Right lung (tissue), 5 donors: ENCODE data around the gene KAT2A. TPM values are rescaled to one million over a fixed set of nuclear protein-coding genes. Genes with fewer than 3 reads are reported as not detected.
A peak's percentile ranks its signal among the peaks of the same experiment; 100 is the strongest.

ENCODE experiments used
- DNase-seq, 2 donors: peaks; one replicate each; pipeline ENCODE4 v3.0.0-alpha.2; 2013
- polyA plus RNA-seq, 5 donors: library from polyadenylated mRNA; unstranded; fragments of 120-200 nt; gene quantifications; one replicate each; pipeline versions ENCODE4 v1.2.1 to v1.2.3, GENCODE V29; 2013; ENCODE audit warnings: inconsistent platforms in 1 of 5, low replicate concordance in 1 of 5; ENCODE audit not compliant: insufficient read length in 5 of 5, insufficient read depth in 1 of 5

Gene KAT2A
- polyA plus RNA-seq, 5 donors = 51.3 to 73.7 (median 67.3) TPM

GRCh38 chr17:42136654-42137051 is 15.5 kb upstream of the KAT2A start:
- DNase-seq = no peak

DNA sequence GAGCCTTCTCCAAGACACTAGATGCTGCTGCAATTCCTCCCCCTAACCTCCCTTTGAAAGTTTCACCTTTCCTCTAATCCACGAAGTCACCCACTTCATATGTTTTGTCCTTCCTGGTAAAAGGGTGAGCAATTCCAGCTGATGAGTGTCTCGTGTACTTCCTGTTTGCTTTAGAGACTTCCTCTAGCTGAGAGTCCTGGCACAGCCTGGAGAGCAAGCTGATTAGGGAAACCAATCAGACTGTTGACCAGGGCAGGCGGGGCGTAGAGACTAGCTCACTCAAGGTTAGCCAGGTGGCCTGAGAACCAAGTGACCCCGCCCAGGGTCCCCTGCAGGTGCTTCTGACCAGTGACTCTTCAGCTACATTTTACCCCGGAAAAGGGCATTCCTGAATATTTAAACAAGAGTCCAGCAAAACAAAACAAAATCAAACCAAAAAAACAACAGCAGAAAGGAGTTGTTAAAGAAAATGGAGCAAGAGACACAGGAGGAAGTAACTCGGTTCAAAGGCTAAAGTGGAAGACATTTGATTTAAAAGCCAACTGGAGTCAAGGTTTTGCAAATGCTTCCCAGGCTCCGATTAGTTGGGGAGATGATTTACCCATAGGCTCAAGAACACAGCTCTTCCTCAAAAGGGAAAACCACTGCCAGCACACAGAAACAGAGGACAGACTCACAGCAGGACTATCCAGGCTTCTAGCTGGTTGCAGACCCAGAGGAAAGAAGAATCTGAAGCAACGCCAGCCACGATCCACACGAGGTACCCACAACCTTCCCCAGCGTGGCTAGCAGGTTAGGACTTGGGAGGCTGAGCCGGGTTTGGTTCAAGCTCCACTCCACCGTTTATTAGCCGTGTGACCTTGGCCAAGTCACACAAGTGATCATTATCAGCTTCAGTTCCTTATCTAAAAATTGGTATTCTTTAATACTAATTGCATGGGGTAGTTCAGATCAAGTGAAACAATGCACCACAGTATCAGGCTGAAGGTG is 14.8 kb upstream of the KAT2A start:
- peak in 1 of 2 donors; percentile 45 for DNase-seq

GRCh38 chr17:42135151-42135550 is 14.0 kb upstream of the KAT2A start:
- DNase-seq = no peak

DNA sequence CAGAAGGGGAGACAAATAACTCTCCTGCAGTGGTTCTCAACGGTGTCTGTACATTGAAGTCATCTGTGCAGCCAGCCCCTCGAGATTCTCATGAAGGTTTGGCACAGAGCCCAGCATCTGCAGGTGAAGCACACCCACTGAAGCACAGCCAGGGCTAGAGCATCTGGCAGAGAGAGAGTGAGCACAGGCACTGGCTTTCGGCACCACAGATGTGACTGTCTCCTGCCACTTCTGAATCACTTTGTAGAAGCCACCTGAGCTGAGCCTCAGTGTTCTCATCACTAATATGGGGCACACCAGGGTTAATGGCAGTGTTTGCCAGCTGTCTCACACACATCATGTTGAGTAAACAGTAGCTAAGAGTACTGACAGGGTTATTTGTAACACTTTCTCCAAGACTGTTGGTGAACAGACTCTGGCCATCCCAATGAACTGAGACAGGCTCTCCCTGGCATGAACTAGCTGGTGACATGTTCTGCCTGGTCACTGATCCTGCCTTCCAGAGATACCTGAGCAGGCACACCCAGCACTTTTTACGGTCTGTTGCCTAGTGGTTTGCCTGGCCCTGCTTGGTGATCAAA is 12.4 kb upstream of the KAT2A start:
- no peak for DNase-seq

GRCh38 chr17:42132941-42133340 is 11.8 kb upstream of the KAT2A start:
- peak; percentile 36 to 44 for DNase-seq

DNA sequence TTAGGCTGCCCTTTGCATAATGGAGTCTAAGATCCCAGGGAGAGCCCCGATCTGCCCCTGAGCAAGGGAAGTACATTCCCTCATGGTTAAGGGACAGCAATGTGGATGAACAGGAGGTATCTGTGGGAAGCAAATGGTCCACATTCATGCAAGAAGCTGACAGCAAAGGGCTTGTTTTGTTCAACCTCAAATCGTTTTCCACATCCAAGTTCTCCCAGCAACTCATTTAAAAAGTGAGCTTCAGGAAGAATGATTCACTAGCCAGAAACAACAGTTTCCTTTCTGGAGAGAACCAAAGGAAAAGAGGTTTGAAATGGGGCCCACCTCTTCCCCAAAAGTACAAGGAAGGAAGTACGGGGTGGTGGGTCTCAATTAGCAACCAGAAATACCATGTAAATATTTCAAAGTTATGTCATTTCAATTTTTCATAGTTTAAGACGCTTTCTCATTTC is 10.8 kb upstream of the KAT2A start:
- DNase-seq = no peak

DNA sequence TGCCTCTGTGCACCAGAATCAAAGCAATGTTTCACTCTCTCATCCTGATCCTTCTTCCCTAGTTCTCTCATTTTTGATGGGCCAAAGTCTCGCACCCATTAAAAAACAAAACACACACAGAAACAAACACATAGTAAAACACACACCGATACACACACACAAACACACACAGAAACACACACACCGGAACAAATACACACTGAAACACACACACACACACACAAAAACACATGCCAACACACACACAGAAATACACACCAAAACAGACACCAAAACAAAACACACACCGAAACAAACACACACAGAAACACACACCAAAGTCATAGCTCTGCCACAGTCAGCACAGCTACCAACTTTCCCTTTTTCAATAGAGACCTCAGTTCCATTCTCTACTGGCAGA is 10.1 kb upstream of the KAT2A start:
- DNase-seq = no peak

- no peak for DNase-seq
Observed at GRCh38 chr17:42130310-42130936, 9.3 kb upstream of the KAT2A start.

- DNase-seq = no peak
Observed at GRCh38 chr17:42129109-42129837, 8.1 kb upstream of the KAT2A start.

GRCh38 chr17:42127414-42127813 is 6.2 kb upstream of the KAT2A start:
- DNase-seq = no peak

GRCh38 chr17:42126836-42127235 is 5.7 kb upstream of the KAT2A start:
- DNase-seq = no peak

- no peak for DNase-seq
Observed at GRCh38 chr17:42125565-42125964, 4.4 kb upstream of the KAT2A start.

DNA sequence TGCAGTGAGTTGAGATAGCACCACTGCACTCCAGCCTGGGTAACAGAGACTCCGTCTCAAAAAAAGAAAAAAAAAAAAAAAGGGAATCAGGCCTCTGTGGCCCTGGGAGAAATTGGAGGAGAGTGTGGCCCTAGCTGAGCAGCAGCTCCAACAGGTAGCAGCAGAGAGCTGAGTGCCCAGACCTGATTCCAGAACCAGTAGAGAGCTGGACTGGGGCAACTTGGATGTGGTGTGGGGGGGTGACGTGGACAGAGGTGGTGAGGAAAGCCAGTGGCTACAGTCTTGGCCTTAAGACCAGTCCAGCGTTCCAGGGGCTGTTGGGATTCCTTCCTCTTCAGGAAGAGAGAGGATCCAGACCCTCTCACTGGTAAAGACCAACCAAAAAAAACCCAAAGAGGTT is 3.1 kb upstream of the KAT2A start:
- no peak for DNase-seq

- no peak for DNase-seq
Observed at GRCh38 chr17:42122371-42123303, 1.5 kb upstream of the KAT2A start, which contains the start of gene HSPB9. Gene HSPB9, plus strand, starts transcription at chr17:42122804. Its CDS starts 47 bp downstream, at chr17:42122851.

- no peak for DNase-seq
Observed at GRCh38 chr17:42120161-42120769, 902 bp downstream of the KAT2A start.

DNA sequence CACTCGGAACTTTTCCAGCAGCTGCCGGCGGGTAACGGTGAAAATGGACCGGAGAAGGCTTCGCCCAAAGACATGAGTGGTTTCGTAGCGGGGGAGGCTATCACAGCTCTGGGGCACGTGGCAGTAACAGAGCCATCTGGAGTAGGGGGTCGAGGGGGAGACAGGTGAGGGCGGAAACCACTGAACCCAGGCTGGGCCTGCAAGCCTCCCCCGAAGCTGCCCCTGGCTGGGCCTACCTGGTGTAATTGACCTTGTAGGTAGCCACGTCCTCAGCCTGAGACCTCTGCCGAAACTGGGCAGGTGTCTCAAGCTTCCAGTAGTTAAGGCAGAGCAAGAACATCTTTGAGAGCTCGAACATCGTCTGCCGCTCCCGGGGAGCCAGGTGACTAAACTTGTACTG is 1.9 kb downstream of the KAT2A start:
- no peak for DNase-seq

GRCh38 chr17:42118545-42118944 is 2.6 kb downstream of the KAT2A start:
- DNase-seq = no peak

DNA sequence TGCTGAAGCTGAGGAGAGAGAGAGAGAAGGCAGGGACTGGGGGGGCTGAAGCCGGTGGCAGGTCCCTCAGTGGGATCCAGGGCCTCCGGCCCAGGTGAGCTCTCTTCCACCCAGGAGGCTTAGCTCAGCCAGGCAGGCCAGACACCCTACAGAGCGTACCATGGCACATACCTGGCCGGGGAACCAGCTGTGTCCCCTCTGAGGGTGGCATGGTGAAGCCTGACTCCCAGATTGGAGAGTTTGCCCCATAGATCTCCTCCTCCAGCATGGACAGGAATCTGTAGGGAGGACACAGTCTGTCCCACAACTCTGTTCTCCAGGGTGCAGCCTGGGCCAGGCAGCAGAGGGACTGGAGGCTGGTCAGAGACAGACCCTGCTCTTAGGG is 3.0 kb downstream of the KAT2A start:
- no peak for DNase-seq

DNA sequence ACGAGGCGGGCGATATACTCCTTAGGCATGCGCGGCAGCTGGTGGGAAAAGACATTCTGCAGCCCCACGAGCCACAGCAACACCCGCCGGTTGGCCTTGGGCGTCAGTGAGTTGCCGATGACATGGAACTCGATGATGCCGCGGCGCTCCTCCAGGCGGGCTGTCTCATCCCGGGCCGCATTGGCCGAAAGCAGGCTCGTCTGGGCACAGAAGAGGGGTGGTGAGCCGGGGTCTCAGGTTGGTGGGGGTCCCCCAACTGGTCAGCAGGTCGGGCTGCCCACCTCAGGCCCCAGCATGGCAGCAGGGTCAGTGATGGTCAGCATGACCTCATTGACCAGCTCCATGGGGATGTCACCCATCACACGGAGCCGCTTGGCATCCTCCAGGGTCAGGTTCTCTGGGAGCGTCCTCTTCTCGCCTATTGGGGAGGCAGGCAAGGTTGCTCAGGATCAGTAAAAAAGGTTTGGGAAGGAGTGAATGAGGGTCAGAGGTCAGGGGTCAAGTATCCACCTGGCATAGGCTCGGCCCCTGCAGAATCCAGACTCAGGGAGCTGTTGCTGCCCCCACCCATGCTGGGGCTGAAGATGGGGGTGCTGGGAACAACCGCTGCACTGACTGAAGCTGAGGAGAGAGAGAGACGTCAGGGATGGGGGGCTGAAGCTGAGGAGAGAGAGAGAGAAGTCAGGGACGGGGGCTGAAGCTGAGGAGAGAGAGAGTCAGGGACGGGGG is 3.6 kb downstream of the KAT2A start:
- no peak for DNase-seq
